ENCODE results near the gene SUMO2. TPM values are rescaled to one million over a fixed set of nuclear protein-coding genes. Genes with fewer than 3 reads are reported as not detected.

Gene SUMO2
- total RNA-seq, 1 donor from 2014 or later: 265 TPM

DNA sequence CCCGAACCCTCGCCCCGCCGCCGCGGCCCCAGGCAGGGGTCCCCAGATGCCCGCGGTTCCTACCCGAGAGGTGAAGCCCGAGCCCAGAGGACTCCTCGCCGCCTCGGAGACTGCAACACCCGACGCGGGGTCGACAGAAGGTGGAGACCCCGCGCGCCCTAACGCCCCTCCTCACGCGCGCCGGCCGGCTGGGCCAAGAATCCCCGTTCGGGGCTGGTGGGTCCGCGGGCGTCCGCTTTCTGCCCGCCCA lies 515 bp downstream of the SUMO2 start:
- no peak for DNase-seq (ENCODE audit: low spot score)

DNA sequence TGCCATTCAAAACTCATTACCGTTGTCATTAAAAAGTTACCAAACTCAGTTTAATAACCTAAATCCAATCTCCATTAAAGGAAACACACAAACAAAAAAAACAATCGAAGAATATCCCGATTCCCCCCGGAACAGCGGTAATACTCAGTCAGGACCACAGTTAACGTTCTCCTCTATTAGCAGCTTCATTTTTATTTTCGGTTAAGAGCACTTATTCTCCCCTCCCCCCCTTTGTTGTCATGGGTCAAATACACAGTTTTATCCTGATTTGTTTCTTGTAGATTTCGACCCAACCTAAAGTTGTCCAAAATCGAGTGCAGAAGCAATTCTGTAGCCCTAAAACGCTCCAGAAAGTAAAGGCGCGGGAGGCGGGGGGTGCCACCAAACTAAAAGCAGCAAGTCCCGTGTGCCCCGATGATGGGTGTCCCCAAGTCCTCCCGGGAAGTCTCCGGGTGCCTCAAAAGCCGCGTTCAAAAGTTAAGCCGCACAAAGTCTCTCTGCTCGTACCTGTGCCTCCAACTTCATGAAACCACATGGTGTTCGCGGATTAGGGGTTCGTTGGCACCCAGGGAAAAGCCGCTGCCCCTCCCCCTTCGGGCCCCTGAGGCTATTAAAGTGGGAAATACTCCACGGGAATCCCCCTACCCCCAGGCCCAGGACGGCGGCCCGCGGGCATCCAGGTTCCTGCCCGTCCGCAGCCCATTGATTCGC lies 996 bp downstream of the SUMO2 start:
- DNase-seq (ENCODE audit: low spot score): no peak

DNA sequence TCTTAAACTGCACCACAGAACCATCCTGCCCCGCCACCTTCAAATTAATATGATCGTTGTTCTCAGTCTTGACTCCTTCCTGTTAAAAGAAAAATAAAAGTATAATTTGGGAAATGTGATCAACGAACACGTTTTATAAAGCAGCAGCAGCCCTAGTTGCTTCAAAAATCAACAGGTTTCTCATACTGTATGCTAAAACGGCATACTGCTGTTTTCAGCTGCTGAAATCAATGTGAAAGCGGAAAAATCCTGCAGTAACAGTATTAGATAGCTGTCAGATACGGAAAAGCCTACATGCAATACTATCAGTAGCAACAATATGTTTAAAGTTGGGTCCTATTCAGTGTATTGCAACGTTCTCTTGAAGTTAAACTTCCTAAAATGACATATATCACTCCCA lies 1.6 kb downstream of the SUMO2 start:
- DNase-seq (ENCODE audit: low spot score): no peak

DNA sequence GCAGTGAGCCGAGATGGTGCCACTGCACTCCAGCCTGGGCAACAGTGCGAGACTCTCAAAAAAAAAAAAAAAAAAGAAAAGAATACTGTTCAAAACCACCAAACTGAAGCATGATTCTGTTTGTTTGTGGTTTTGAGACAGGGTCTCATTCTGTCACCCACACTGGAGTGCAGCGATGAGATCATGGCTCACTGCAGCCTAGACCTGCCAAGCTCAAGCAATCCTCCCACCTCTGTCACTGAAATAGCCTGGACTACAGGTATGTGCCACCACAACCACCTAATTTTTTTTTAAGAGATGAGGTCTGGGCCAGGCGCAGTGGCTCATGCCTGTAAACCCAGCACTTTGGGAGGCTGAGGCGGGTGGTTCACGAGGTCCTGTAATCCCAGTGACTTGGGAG lies 4.3 kb downstream of the SUMO2 start:
- no peak for DNase-seq (ENCODE audit: low spot score)

DNA sequence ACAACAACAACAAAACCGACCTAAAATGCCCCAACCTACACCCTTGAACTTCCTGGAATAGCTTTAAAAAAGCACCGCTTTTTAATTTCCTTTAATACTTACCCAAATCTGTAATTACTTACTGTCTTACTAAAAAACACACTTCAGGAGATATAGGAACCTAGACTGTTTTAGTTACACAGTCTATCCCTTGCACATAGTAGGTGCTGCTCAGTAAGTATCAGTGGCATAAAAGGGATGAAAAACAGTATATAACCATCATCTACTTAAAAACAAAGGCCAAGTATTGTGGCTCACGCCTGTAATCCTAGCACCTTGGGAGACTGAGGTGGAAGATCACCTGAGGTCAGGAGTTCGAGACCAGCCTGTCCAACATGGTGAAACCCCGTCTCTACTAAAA lies 6.1 kb downstream of the SUMO2 start:
- DNase-seq (ENCODE audit: low spot score): no peak

DNA sequence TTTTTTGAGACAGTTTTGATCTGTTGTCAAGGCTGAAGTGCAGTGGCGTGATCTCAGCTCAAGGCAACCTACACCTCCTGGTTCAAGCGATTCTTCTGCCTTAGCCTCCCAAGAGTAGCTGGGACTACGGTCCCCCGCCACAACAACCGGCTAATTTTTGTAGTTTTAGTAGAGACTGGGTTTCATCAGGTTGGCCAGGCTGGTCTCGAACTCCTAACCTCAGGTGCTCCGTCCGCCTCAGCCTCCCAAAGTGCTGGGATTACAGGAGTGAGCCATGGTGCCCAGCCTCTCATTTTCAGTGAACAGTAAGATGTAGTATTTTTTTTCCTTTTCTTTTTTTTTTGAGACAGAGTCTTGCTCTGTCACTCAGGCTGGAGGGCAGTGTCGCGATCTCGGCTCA lies 7.8 kb downstream of the SUMO2 start:
- DNase-seq (ENCODE audit: low spot score): no peak

DNA sequence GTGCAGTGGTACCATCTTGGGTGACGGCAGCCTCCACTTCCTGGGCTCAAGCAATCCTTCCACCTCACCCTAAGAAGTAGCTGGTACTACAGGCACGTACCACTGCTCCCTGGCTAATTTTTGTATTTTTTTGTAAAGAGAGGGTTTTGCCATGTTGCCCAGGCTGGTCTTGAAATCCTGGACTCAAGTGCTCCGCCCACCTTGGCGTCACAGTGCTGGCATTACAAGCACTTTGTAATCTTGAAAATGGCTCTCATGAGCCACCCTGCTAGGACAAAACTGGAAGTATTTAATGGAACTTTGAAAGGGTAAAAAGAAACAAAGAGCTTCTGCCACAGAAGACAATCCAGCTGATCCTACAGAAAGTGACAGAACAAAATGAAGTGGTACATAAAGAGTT lies 9.2 kb downstream of the SUMO2 start:
- no peak for DNase-seq (ENCODE audit: low spot score)

DNA sequence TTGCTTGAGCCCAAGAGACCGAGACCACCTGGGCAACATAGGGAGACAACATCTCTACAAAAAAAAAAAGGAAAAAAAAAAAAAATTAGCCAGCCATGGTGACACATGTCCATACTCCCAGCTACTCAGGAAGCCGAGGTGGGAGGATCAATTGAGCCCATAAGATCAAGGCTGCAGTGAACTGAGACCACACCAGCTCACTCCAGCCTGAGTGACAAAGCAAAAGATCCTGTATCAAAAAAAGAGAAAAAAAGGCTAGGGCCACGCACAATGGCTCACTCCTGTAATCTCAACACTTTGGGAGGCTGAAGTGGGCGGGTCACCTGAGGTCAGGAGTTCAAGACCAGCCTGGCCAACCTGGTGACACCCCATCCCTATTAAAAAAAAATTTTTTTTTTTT lies 13.8 kb downstream of the SUMO2 start:
- DNase-seq (ENCODE audit: low spot score): no peak

DNA sequence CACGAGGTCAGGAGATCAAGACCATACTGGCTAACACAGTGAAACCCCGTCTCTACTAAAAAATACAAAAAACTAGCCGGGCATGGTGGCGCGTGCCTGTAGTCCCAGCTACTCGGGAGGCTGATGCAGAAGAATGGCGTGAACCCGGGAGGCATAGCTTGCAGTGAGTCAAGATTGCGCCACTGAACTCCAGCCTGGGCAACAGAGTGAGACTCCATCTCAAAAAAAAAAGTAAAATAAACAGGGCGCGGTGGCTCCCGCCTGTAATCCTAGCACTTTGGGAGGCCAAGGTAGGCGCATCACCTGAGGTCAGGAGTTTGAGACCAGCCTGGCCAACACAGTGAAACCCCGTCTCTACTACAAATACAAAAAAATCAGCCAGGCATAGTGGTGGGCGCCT lies 18.2 kb downstream of the SUMO2 start:
- DNase-seq (ENCODE audit: low spot score): peak; percentile 33

DNA sequence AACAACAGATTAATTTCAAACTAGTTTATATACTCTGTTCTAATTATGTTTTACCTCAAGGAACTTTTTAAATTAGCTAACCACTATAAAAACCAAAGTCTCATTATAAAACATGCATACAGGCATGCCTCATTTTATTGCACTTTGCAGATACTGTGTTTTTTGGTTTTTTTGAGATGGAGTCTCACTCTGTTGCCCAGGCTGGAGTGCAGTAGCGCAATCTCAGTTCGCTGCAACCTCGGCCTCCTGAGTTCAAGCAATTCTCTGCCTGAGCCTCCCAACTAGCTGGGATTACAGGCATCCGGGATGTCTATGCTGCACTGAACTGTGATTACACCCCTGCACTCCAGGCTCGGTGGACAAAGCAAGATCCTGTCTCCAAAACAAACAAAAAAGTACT lies 19.7 kb downstream of the SUMO2 start:
- DNase-seq (ENCODE audit: low spot score): peak; percentile 45

DNA sequence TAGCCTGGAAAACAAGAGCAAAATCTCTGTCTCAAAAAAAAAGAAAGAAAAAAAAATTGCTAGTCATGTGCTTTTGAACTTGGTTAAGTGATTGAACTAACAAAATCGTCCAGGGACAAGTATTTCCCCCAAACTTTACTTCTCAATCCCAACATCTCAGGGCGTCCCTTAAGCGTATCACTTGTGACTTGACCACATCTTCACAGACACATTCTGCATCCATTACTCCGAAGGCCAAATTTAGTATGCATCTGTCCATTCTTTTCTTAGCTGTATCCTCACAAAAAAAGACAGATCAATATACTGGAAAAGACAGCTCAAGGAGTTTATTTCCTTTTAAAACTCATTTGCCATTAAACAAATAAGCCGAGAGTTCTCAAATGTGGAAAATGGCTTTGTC lies 22.5 kb downstream of the SUMO2 start:
- DNase-seq (ENCODE audit: low spot score): no peak

DNA sequence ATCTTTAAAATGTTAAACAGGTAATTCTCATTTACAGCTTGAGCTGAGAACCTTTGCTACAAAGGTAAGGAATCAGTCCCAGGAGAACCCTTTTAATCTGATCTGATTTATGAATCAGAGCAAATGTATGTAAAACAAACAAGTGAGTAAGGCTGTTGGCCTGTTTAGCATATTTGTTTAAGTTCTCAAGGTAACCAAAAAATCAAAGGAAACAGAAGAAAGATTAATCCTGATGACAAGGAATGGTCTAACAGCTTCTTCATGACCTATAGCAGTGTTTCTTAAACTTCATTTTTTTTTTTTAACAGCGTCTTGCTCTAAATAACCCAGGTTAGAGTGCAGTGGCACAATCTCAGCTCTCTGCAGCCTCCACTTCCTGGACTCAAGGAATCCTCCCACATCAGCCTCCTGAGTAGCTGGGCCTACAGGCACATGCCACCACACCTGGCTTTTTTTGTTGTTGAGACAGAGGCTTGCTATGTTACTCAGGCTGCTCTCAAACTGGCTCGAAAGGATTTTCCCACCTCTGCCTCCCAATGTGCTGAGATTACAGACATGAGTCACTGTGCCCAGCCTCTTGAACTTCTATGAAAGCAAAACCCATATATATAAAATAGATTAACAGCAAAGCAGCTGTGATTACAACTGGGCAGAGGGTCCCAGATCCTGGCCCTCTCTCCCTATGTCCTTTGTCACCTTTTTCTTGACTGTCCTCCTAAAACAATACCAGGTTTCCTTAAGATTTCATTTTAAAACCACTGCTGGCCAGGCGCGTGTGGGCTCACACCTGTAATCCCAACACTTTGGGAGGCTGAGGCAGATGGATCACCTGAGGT lies 23.3 kb downstream of the SUMO2 start:
- peak; percentile 20 for DNase-seq (ENCODE audit: low spot score)

DNA sequence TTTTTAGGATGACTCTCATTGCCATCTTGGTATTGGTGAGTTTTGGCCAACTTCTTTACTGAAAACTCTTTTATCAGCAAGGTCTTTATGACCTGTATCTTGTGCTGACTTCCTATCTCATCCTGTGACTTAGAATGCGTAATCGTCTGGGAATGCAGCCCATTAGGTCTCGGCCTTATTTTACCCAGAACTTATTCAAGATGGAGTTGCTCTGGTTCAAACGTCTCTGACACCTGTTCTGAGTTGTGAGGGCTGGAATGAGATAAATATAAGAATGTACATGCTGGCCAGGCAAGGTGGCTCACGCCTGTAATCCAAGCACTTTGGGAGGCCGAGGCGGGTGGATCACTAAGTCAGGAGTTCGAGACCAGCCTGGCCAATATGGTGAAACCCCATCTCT lies 24.3 kb downstream of the SUMO2 start:
- peak; percentile 55 for DNase-seq (ENCODE audit: low spot score)

DNA sequence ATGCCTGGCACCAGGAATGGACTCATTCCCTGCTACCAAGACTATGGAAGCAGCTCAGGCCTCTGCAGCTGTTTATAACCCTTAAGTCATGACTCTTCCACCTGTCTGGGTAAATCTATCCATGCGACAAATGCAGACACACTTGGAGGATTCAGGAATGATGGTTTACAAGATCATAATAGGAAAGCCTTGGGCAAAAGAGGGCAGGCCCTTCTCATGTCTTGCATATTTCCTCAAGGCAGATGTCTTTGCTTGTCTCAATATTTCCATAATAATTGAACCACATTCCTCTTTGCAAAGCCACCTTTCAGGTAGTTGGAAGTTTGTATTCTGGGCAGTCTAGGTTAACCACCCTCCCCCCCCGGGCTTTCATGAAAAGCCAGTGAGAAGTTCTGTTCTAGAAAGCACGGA lies 27.6 kb downstream of the SUMO2 start:
- DNase-seq (ENCODE audit: low spot score): peak; percentile 2

DNA sequence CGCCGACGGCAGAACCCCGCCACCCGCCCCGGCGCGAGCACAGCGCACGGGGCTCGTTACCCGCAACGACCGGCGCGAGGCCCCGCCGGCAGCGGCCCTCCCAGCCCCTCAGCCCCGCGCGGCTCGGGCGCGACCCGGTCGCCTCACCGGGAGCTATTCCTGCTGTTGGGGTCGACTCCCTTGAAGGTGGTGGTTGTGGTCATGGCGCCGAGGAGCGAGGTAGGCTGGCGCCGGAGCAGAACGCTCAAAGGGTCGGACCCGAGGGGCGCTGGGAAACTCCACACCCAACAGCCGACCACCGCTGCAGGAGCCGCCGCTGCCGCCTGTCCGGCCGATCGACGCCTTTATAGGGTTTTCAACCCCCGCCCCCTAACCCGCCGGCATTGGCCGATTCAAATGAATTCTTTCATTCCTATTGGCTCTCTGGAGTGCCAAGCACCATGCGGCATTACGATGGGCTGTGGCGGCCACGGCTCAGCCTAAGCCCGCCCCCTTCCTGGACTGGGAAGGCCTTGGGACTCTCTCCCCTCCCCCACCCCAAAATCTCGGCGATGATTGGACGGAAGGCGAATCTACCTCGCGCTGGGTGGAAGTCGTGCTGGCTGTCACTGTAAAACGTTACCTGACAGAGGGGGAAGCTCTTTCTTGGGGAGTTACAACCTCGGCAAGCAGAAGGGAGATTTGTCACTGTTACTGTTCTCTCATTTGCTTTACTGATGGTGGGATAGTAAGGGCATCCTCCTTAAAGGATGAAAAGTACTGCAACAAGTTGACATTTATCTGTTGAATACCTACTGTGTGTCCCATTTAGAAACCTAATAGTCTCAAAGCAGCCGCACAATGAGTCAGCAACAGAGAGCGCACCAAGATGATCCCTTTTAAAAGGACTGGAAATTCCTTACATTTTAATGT lies 28.3 kb downstream of the SUMO2 start, which contains the start of gene JPT1:
Gene JPT1 (minus strand): TSS at position 318 of the 912 bp plus-strand sequence. CDS start 115 bp downstream, at position 203.
- DNase-seq (ENCODE audit: low spot score): peak; percentile 98

DNA sequence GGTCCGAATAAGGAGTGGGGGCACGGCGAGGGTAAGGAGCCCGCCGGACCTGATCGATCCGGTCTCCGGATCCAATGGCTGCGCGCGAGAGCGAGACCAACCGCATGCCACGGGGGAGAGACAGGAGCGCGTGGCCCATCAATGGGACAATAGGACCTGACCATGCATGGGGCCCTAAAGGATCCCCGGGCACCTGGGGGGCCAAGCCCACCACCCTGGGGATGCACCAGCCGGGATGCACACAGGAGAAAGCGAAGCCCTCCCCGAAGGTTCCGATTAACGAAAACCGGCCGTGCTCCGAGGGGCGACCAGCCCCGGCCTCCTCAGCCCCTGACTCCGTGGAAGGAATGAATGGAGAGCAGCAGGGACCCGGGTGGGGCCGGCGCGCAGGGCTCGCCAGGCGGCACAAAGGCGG lies 29.0 kb downstream of the SUMO2 start:
- peak; percentile 71 for DNase-seq (ENCODE audit: low spot score)

DNA sequence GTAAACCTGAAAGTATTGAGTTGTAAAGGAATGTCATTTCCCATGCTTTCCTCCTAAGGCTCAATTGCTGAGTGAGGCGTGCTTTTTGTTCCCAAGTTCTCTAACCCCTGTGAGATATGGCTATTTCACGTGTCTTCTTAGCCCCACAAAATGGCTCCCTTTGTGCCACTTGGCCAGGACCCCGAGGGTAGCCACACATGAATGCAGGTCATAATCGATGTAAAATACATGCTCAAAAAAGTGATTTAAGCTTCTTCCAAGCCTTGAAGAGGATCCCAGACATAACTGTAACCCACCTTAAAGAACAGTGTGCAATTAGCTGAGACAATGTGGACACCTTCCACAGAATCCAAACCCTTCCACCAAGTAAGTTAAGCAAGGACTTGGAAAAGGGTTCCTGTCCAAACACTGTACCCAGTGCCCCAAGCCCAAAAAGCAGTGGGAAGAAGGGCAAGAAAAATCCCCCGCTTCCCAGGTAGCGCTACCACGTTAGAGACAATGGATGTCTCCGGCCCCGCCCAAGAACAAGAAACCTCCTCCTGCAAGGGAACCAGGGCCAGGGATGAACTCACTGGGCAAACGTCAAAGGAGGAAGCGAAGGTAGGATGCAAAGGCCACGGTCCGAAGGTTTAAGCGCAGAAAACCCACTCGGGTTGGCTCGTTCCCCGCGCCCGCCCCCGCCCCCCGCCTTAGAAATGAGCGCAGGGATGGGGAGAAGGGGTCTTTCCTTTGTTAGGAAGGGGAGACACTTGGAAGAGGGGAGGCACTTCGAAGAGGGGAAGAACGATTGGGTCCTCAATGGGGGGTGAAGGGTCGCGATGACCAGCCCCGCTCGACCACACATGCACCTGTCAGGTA lies 29.6 kb downstream of the SUMO2 start:
- peak; percentile 39 for DNase-seq (ENCODE audit: low spot score)

DNA sequence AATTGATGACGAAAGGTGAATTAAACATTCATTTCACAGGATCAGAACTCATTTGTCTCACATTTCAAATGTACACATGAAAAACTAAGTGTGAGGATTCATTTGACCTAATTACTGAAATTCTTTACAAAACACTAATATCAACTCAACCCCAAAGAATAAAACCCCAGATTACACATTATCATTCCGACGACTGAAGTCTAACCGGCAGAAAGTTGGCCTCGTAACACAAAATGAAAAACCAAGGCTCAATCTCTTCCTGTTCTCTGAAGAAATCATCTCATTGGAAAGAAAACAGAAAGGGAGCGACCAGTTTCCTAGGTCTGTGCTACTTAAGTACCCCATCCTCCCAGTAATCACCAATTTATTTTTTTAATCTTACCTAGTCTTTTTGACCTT lies 30.2 kb downstream of the SUMO2 start:
- no peak for DNase-seq (ENCODE audit: low spot score)

DNA sequence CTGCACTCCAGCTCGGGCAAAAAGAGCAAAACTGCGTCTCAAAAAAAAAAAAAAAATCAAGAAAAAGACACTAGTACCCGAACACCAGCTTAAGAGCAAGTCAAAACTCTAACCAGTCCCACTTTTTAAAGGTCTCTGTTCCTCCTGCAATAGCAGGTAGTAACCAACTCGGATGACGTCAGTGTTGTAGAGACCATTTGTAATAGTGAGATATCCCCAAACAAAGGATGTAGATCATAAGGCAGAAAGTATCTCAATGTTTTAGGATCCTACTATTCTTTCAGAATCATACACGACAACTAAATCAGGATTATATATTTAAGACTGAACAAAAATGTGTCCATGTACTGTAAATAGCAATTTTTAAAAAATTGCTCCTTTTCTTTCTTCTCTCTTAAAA lies 30.8 kb downstream of the SUMO2 start:
- DNase-seq (ENCODE audit: low spot score): no peak

DNA sequence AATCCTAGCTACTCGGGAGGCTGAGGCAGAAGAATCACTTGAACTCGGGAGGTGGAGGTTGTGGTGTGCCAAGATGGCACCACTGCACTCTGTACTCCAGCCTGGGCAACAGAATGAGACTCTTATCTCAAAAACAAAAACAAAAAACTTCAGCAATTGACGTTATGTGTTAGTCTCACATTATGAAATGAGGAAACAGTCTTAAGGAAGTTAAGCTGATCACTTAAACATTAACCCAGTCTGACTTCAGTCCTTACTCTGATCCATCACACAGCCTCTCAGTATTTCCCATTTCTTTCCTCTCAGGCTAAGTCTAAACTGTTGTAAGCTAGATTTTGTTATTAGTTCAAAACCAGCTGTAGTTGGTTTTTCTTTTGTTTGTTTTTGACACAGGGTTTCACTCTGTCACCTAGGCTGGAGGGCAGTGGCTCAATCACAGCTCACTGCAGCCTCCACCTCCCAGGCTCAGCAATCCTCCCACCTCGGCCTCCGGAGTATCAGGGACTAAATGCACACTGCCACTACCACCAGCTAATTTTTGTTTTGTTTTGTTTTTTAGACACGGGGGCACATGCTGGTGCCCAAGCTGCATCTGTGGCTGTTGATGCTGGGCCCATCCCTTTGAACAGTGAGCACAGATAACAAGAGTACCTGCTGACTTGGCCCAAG lies 34.7 kb downstream of the SUMO2 start:
- DNase-seq (ENCODE audit: low spot score): peak; percentile 53

Measured in mesenteric fat pad (tissue), 1 donor.